Astrocyte of the cerebellum (primary cell): ENCODE measurements around the gene ENPP3.

Experiments
- DNase-seq: peaks from one replicate; pipeline ENCODE4 v3.0.0-alpha.2; 2011; ENCODE audit warnings: low read depth
- H3K4me3 ChIP-seq: 2 replicates; pipeline ENCODE4 v1.5.1; 2011; ENCODE audit warnings: mild to moderate bottlenecking, low read depth, low read length, moderate library complexity
- in situ Hi-C: cut with HindIII; loops from 2 replicates; pipeline ENCODE4 v1.10.0; 2017; ENCODE audit warnings: low sequenced_read_pairs
- TF ChIP-seq, protein P1 (sequence below): IDR thresholded peaks from 2 replicates; pipeline ENCODE4 v1.5.1; 2012; ENCODE audit warnings: low read length, low read depth, moderate library complexity, mild to moderate bottlenecking; ENCODE audit errors: missing control alignments

The ENPP3 gene

GRCh38 chr6:131762984-131763383, 125.9 kb downstream of the ENPP3 start:
- in situ Hi-C loops = no loop called here
- H3K4me3 ChIP-seq = no peak overlapping the region
- TF ChIP-seq, protein P1, sequence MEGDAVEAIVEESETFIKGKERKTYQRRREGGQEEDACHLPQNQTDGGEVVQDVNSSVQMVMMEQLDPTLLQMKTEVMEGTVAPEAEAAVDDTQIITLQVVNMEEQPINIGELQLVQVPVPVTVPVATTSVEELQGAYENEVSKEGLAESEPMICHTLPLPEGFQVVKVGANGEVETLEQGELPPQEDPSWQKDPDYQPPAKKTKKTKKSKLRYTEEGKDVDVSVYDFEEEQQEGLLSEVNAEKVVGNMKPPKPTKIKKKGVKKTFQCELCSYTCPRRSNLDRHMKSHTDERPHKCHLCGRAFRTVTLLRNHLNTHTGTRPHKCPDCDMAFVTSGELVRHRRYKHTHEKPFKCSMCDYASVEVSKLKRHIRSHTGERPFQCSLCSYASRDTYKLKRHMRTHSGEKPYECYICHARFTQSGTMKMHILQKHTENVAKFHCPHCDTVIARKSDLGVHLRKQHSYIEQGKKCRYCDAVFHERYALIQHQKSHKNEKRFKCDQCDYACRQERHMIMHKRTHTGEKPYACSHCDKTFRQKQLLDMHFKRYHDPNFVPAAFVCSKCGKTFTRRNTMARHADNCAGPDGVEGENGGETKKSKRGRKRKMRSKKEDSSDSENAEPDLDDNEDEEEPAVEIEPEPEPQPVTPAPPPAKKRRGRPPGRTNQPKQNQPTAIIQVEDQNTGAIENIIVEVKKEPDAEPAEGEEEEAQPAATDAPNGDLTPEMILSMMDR = no peak
- DNase-seq = no peak

GRCh38 chr6:131763749-131764148, 126.6 kb downstream of the ENPP3 start:
- in situ Hi-C loops = no loop called here
- no peak for DNase-seq
- no peak overlapping the region for H3K4me3 ChIP-seq
- TF ChIP-seq, protein P1 = no peak

- TF ChIP-seq, protein P1 = no peak
- no peak overlapping the region for H3K4me3 ChIP-seq
- DNase-seq = no peak
- in situ Hi-C loops = no loop called here
Measured at GRCh38 chr6:131764350-131764749, 127.2 kb downstream of the ENPP3 start.

DNA sequence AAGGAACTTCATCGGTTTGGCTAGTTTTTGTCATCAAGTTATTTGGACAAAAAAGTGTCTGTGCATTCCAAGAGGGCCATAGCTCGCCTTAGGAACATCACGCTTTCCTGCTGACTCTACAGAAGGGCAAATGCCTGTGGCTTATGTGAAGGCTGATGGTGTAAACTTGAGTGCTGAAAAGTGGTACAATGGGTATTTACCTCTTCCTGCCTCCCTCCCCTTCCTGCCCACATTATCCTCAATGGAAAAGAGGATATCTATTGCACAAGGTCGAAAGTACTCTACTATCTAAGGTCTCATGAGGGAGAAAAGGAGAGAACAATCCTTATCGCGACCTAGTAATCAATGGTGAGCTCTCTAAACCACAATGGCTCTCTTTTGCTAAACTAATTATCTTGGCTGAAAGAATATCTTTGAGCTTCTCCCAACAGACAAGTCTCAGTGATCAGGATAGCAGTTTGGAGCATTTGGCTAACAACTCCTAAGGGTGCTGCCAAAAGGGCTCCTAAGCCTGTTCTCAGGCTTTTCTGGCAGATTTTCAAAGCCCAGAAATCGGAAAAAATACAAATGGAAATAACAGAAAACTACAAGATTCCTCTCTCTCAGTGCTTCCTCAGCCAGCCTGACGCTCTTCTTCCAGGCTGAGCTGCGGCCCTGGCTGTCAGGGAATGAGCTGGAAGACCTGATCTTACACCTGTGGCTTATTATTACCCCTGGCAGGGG, 128.1 kb downstream of the ENPP3 start:
- TF ChIP-seq, protein P1 = no peak
- H3K4me3 ChIP-seq = no peak overlapping the region
- DNase-seq = peak; percentile 78
- in situ Hi-C loops = no loop called here

DNA sequence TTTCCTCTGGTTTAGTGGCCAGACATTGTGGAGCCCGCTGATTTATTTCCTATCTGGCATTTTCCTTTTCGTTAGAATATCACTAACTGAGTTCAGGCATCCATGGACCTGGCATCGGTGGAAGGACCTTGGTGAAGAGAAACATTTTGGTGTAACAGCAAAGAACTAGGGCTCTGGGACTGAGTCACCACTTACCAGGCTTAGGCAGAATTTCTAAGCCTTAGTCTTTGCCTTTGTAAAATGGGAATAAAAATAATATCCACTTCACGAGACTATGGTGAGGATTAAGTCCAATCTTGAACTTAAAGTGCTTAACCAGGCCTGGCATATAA, 128.7 kb downstream of the ENPP3 start:
- in situ Hi-C loops = no loop called here
- TF ChIP-seq, protein P1 = no peak

DNA sequence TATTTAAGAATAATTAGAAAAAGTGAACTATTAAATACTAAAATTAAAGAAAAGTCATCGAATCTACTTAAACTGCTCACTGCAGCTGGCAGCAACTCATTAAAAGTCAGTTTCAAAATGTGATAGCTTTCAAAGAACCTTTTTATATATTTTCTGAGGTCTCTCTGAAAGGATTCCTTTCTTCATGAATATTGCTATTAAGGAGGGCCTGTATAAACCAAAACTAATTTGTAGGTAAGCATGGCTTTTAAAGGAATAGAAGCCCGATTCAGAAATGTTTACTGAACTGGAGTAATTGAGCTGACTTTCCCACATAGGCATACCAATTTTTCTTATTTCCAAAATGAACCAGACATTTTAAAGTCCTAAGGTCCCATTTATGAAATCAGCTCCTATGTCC, 129.5 kb downstream of the ENPP3 start:
- no peak for DNase-seq
- TF ChIP-seq, protein P1 = no peak
- in situ Hi-C loops = no loop called here
- no peak overlapping the region for H3K4me3 ChIP-seq

More for the DNA sequence above, 128.7 kb downstream of the ENPP3 start:
- DNase-seq = no peak
- H3K4me3 ChIP-seq = no peak overlapping the region

DNA sequence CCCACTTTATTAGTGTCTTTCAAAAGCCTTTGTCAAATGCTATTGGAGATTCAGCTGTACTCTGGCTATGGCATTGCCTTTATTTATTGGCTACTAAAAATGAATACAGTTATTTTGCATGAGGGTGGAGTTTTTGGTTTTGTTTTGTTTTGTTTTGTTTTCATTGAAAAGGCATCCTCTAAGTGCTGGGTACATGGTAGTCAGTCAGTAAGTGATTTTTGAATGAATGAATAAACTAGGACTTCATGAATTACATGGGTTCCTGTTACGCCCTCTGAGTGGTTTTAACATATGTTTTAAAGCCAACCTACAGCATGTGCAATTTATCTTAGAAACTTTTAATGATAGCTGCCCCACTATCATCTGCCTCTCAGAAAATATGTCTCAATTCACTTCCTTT, 131.9 kb downstream of the ENPP3 start:
- TF ChIP-seq, protein P1 = no peak
- no peak for DNase-seq
- H3K4me3 ChIP-seq = no peak overlapping the region
- in situ Hi-C loops = no loop called here
